GM19467 (cell line): ENCODE results near the gene RBMS1.
"Not testable (repeated sequence)": the region's sequence is repeated elsewhere in the genome, so short reads cannot be mapped to it uniquely, and the experiment has no call there.

Experiments
- ATAC-seq: cut with Tn5 transposase; IDR thresholded peaks from one replicate; pipeline ENCODE4 v1.9.1; 2021; ENCODE audit warnings: mild to moderate bottlenecking, moderate library complexity; ENCODE audit not compliant: unreplicated experiment

RBMS1 gene

GRCh38 chr2:160472839-160473251 lies 20.8 kb downstream of the RBMS1 start:
- ATAC-seq = no peak

GRCh38 chr2:160471950-160472349 lies 21.7 kb downstream of the RBMS1 start:
- ATAC-seq = no peak

- ATAC-seq = no peak
These were observed 23.9 kb downstream of the RBMS1 start for GRCh38 chr2:160469621-160470204.

GRCh38 chr2:160469164-160469563 lies 24.4 kb downstream of the RBMS1 start:
- no peak for ATAC-seq

GRCh38 chr2:160467086-160467485 lies 26.5 kb downstream of the RBMS1 start:
- no peak for ATAC-seq

- ATAC-seq = no peak
These were observed 28.2 kb downstream of the RBMS1 start for GRCh38 chr2:160465406-160465805.

GRCh38 chr2:160465002-160465401 lies 28.6 kb downstream of the RBMS1 start:
- no peak for ATAC-seq

- no peak for ATAC-seq
These were observed 29.6 kb downstream of the RBMS1 start for GRCh38 chr2:160464017-160464416.

GRCh38 chr2:160463245-160463644 lies 30.4 kb downstream of the RBMS1 start:
- no peak for ATAC-seq

GRCh38 chr2:160460333-160460731 lies 33.3 kb downstream of the RBMS1 start:
- ATAC-seq = no peak

- ATAC-seq = no peak
These were observed 33.9 kb downstream of the RBMS1 start for GRCh38 chr2:160459538-160460332.

GRCh38 chr2:160458718-160459453 lies 34.7 kb downstream of the RBMS1 start:
- ATAC-seq = no peak

- no peak for ATAC-seq
These were observed 36.0 kb downstream of the RBMS1 start for GRCh38 chr2:160457588-160457987.

- ATAC-seq = no peak
These were observed 39.4 kb downstream of the RBMS1 start for GRCh38 chr2:160454070-160454797.

- no peak for ATAC-seq
These were observed 40.3 kb downstream of the RBMS1 start for GRCh38 chr2:160453111-160453820.

- ATAC-seq = no peak
These were observed 43.1 kb downstream of the RBMS1 start for GRCh38 chr2:160450486-160450885.

GRCh38 chr2:160448821-160449220 lies 44.8 kb downstream of the RBMS1 start:
- not testable (repeated sequence) for ATAC-seq

GRCh38 chr2:160445673-160446072 lies 47.9 kb downstream of the RBMS1 start:
- ATAC-seq = no peak

GRCh38 chr2:160442603-160443002 lies 51.0 kb downstream of the RBMS1 start:
- no peak for ATAC-seq

- ATAC-seq = no peak
These were observed 52.7 kb downstream of the RBMS1 start for GRCh38 chr2:160440888-160441287.

- not testable (repeated sequence) for ATAC-seq
These were observed 54.6 kb downstream of the RBMS1 start for GRCh38 chr2:160439038-160439437.
